ENCODE data around the gene RTKN. TPM values are rescaled to one million over a fixed set of nuclear protein-coding genes. Genes with fewer than 3 reads are reported as not detected.

The RTKN gene
- total and polyA plus RNA-seq, 2 experiments from 2014 or later = 13.5 to 14.5 TPM

DNA sequence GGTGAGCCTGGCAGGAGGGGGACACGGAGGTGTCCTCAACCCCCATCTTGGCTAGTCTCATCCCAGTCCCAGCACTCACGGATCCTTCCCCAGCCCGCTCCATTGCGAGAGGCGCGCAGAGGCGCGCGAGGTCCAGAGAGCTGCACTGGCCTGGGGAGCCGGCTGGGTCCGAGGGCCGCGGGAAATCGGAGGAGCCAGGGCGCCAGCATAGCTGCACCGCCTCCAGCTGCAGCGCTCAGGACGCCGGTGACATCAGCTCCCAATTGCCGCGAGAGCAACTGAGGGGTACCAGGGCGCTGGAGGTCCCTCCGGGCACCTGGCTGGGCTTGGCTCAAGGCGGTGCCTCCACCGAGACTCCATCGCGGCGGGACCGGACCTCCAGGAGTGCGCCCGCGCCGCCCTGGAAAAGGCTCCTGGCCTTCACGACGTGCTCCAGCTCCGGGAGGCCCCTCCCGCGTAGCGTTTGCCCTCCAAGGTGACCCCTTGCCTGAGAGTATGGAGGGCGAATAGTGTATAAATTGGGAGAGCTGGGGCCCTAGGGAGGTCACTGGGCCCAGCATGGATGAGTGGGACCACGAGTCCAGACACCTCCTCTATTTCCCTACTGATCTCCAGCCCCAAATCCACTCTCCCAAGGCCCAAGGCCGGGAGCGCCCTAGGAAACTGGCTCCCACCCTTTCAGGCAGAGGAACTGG is 5.5 kb downstream of the RTKN start:
- no peaks in the 10 kb centered on the region; the same call in 1 of the 2 replicates for H3K4me1 ChIP-seq (ENCODE audit: insufficient read depth)
- H3K4me2 ChIP-seq (ENCODE audit: unreplicated experiment) = no peak overlapping the region
- in situ Hi-C loops (cut with MboI) = no loop called here
- no peak overlapping the region for H3K9ac ChIP-seq
- no peak overlapping the region for H3K27ac ChIP-seq
- no peaks in the 10 kb centered on the region for H3K36me3 ChIP-seq (ENCODE audit: low read depth)
- H3K79me2 ChIP-seq (ENCODE audit: insufficient read depth) = peaks cover 32% of the 10 kb centered on the region
- TF ChIP-seq EZH2phosphoT487 (IDR thresholded peaks at IDR 0.05; ENCODE audit: insufficient read depth, low read depth) = no peak
- TF ChIP-seq EZH2 (IDR thresholded peaks at IDR 0.05; ENCODE audit: insufficient read depth, poor library complexity, severe bottlenecking) = no peak
- WGBS, 2 experiments (ENCODE audit: low coverage in 1 of 2, low lambda C conversion rate in 2 of 2, missing lambda C conversion rate in 2 of 2) = 85 to 88% methylated on average over 28 to 42 of the region's 43 CpGs
- H3K4me3 ChIP-seq = no peak overlapping the region
- no peaks in the 10 kb centered on the region for H3K9me3 ChIP-seq (ENCODE audit: low read depth)
- H2AFZ ChIP-seq = no peak overlapping the region
- H3F3A ChIP-seq (ENCODE audit: insufficient read depth) = no peaks in the 10 kb centered on the region
- H3K9me2 ChIP-seq (ENCODE audit: insufficient read depth) = no peaks in the 10 kb centered on the region
- no peaks in the 10 kb centered on the region for H4K20me1 ChIP-seq (ENCODE audit: insufficient read depth)
- DNase-seq = no peak
- no peaks in the 10 kb centered on the region for H3K27me3 ChIP-seq (replicated peaks; ENCODE audit: insufficient read depth)

DNA sequence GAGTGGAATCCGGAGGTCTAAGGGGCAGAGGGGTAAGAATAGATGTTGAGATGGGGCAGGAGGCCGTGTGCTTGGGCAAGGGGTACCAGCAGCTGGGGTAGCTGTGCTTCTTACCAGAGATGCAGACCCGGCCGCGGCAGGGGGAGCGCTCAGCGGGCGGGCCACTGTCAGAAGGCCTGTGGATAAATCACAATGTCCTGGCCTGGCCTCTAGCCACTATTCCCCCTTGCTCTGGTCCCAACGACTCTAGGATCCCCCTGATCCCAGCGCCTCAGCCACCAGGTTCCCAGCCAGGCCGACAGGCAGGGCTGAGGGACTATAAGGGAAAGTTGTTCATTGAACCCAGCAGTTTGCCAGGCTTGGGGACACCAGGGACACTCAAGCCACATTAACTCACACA is 11.2 kb downstream of the RTKN start:
- DNase-seq = no peak
- H3K9ac ChIP-seq = no peak overlapping the region
- H3K9me2 ChIP-seq (ENCODE audit: insufficient read depth) = no peaks in the 10 kb centered on the region
- H3F3A ChIP-seq (ENCODE audit: insufficient read depth) = peaks cover 9% of the 10 kb centered on the region; the same call in 1 of the 2 replicates
- in situ Hi-C loops (cut with MboI) = no loop called here
- TF ChIP-seq EZH2 (IDR thresholded peaks at IDR 0.05; ENCODE audit: insufficient read depth, poor library complexity, severe bottlenecking) = no peak
- TF ChIP-seq EZH2phosphoT487 (IDR thresholded peaks at IDR 0.05; ENCODE audit: insufficient read depth, low read depth) = no peak
- no peak overlapping the region for H3K4me2 ChIP-seq (ENCODE audit: unreplicated experiment)
- H3K9me3 ChIP-seq (ENCODE audit: low read depth) = no peaks in the 10 kb centered on the region
- no peak overlapping the region for H2AFZ ChIP-seq
- 87 to 90% methylated on average over 11 of the region's 11 CpGs for WGBS, 2 experiments (ENCODE audit: low coverage in 1 of 2, low lambda C conversion rate in 2 of 2, missing lambda C conversion rate in 2 of 2)
- H4K20me1 ChIP-seq (ENCODE audit: insufficient read depth) = no peaks in the 10 kb centered on the region
- H3K4me3 ChIP-seq = no peak overlapping the region
- no peaks in the 10 kb centered on the region for H3K79me2 ChIP-seq (ENCODE audit: insufficient read depth)
- no peak overlapping the region for H3K27ac ChIP-seq
- no peaks in the 10 kb centered on the region for H3K27me3 ChIP-seq (replicated peaks; ENCODE audit: insufficient read depth)
- H3K36me3 ChIP-seq (ENCODE audit: low read depth) = peaks cover 3% of the 10 kb centered on the region; the same call in 1 of the 2 replicates
- no peaks in the 10 kb centered on the region for H3K4me1 ChIP-seq (ENCODE audit: insufficient read depth)

DNA sequence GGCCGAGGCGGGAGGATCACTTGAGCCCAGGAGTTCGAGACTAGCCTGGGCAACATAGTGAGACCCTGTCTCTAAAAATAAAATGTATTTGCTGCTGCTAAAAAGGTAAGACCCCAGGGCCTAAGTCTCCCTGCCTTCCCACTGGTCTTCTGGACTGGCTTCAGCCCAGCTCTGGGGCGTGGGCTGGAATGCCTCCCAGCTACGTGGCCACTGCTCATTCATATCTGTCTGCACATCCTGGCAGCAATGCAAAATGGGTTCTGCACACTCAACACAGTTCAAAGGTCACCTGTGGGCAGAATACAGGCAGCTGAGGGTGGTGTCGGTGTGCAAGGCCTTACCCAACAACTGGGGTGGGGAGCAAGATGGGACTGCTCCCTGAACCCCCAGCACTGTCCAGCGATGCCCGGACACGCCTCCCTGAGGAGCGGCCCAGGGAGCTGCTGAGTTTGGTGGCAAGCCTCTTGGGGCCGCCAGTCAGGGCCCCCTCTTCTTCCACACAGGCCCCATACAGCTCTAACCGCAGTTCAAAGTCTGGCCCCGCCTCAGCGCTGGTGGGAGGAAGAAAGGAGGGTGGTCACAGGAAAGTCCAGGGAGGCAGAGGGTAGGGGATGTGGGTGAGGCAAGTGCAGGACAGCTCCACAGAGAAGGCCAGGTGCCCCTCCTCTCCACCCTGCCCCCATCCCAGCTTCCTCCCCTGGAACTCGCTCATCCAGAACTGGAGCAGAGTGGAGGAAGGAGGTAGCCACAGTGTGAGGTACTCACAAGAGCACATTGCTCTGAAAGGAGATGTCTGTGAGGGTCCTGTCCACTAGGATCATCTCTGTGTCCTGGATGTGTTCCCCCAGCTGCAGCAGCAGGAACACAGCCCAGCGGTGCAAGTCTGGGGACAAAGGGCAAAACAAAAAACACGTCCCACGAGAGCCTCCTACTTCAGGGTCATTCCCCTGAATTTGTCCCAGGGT is 12.0 kb downstream of the RTKN start:
- H3K27me3 ChIP-seq (replicated peaks; ENCODE audit: insufficient read depth) = no peaks in the 10 kb centered on the region
- peaks cover 9% of the 10 kb centered on the region; the same call in 1 of the 2 replicates for H3F3A ChIP-seq (ENCODE audit: insufficient read depth)
- no peak overlapping the region for H3K4me2 ChIP-seq (ENCODE audit: unreplicated experiment)
- H4K20me1 ChIP-seq (ENCODE audit: insufficient read depth) = no peaks in the 10 kb centered on the region
- H3K9me2 ChIP-seq (ENCODE audit: insufficient read depth) = no peaks in the 10 kb centered on the region
- in situ Hi-C loops (cut with MboI) = no loop called here
- TF ChIP-seq EZH2phosphoT487 (IDR thresholded peaks at IDR 0.05; ENCODE audit: insufficient read depth, low read depth) (no peak), EZH2 (IDR thresholded peaks at IDR 0.05; ENCODE audit: insufficient read depth, poor library complexity, severe bottlenecking) (no peak)
- H3K79me2 ChIP-seq (ENCODE audit: insufficient read depth) = no peaks in the 10 kb centered on the region
- H3K27ac ChIP-seq = no peak overlapping the region
- no peak overlapping the region for H2AFZ ChIP-seq
- no peaks in the 10 kb centered on the region for H3K4me1 ChIP-seq (ENCODE audit: insufficient read depth)
- peaks cover 3% of the 10 kb centered on the region; the same call in 1 of the 2 replicates for H3K36me3 ChIP-seq (ENCODE audit: low read depth)
- H3K4me3 ChIP-seq = no peak overlapping the region
- H3K9me3 ChIP-seq (ENCODE audit: low read depth) = no peaks in the 10 kb centered on the region
- no peak for DNase-seq
- 94 to 96% methylated on average over 18 of the region's 18 CpGs for WGBS, 2 experiments (ENCODE audit: low coverage in 1 of 2, low lambda C conversion rate in 2 of 2, missing lambda C conversion rate in 2 of 2)
- no peak overlapping the region for H3K9ac ChIP-seq

DNA sequence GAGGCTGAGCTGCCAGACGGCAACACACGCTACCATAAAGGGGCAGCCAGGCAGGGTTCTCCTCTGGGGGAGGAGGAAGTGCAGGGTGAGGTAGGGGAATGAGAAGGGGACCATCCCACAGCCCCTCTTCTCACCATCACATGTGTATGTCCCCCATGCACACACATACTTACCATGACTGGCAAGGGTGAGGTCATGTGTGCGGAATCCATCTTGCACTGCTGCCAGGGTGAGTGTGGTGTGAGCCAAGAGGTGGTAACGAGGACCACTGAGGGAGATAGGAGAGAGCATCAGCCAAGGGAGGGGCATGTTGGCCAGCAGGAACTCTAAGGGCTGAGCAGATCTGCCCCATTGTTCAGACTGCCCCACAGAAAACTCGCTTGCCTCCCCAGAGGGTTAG is 13.1 kb downstream of the RTKN start:
- H3K9ac ChIP-seq = no peak overlapping the region
- peaks cover 3% of the 10 kb centered on the region; the same call in 1 of the 2 replicates for H3K36me3 ChIP-seq (ENCODE audit: low read depth)
- 73 to 80% methylated on average over 5 of the region's 5 CpGs for WGBS, 2 experiments (ENCODE audit: low coverage in 1 of 2, low lambda C conversion rate in 2 of 2, missing lambda C conversion rate in 2 of 2)
- no peaks in the 10 kb centered on the region for H3K79me2 ChIP-seq (ENCODE audit: insufficient read depth)
- no peaks in the 10 kb centered on the region for H3K9me2 ChIP-seq (ENCODE audit: insufficient read depth)
- H3K9me3 ChIP-seq (ENCODE audit: low read depth) = no peaks in the 10 kb centered on the region
- no peaks in the 10 kb centered on the region for H4K20me1 ChIP-seq (ENCODE audit: insufficient read depth)
- H3K27ac ChIP-seq = no peak overlapping the region
- TF ChIP-seq EZH2phosphoT487 (IDR thresholded peaks at IDR 0.05; ENCODE audit: insufficient read depth, low read depth) = no peak
- TF ChIP-seq EZH2 (IDR thresholded peaks at IDR 0.05; ENCODE audit: insufficient read depth, poor library complexity, severe bottlenecking) = no peak
- H3K27me3 ChIP-seq (replicated peaks; ENCODE audit: insufficient read depth) = no peaks in the 10 kb centered on the region
- no peak overlapping the region for H3K4me2 ChIP-seq (ENCODE audit: unreplicated experiment)
- no peak for DNase-seq
- no peak overlapping the region for H3K4me3 ChIP-seq
- in situ Hi-C loops (cut with MboI) = no loop called here
- H2AFZ ChIP-seq = no peak overlapping the region
- no peaks in the 10 kb centered on the region for H3K4me1 ChIP-seq (ENCODE audit: insufficient read depth)
- peaks cover 16% of the 10 kb centered on the region; the same call in 1 of the 2 replicates for H3F3A ChIP-seq (ENCODE audit: insufficient read depth)
